H9 (cell line): ENCODE measurements around the gene TRAP1. TPM values are rescaled to one million over a fixed set of nuclear protein-coding genes. Genes with fewer than 3 reads are reported as not detected.

ENCODE experiments used
- DNase-seq: peaks from one replicate; pipeline ENCODE4 v3.0.0-alpha.2; 2017
- H2AFZ ChIP-seq: one replicate; pipeline ENCODE4 v1.6.1; 2013; ENCODE audit warnings: mild to moderate bottlenecking, low read length, control low read depth, moderate library complexity
- H2AK5ac ChIP-seq: 2 replicates; pipeline ENCODE4 v1.6.1; 2013; ENCODE audit warnings: low read length, control low read depth, mixed read lengths; ENCODE audit not compliant: insufficient read length
- H2BK120ac ChIP-seq: one replicate; pipeline ENCODE4 v1.6.1; 2013; ENCODE audit warnings: low read depth, mild to moderate bottlenecking, low read length, control low read depth, inconsistent platforms; ENCODE audit not compliant: poor library complexity, severe bottlenecking
- H2BK12ac ChIP-seq: 2 replicates; pipeline ENCODE4 v1.6.1; 2013; ENCODE audit warnings: low read length, control low read depth, mixed read lengths, low read depth; ENCODE audit not compliant: insufficient read length
- H2BK15ac ChIP-seq: 2 replicates; pipeline ENCODE4 v1.6.1; 2013; ENCODE audit warnings: low read depth, low read length, control low read depth
- H2BK20ac ChIP-seq: one replicate; pipeline ENCODE4 v1.6.1; 2013; ENCODE audit warnings: low read depth, mild to moderate bottlenecking, low read length, control low read depth, inconsistent platforms; ENCODE audit not compliant: poor library complexity, severe bottlenecking
- H2BK5ac ChIP-seq: 2 replicates; pipeline ENCODE4 v1.6.1; 2013; ENCODE audit warnings: low read length, control low read depth, mixed read lengths; ENCODE audit not compliant: insufficient read length
- H3K14ac ChIP-seq: 2 replicates; pipeline ENCODE4 v1.6.1; 2013; ENCODE audit warnings: low read length, control low read depth; ENCODE audit not compliant: insufficient read depth
- H3K18ac ChIP-seq: 2 replicates; pipeline ENCODE4 v1.6.1; 2013; ENCODE audit warnings: low read depth, mild to moderate bottlenecking, mixed read lengths, low read length, control low read depth; ENCODE audit not compliant: insufficient read length
- H3K23ac ChIP-seq: 2 replicates; pipeline ENCODE4 v1.6.1; 2013; ENCODE audit warnings: low read length, control low read depth, mixed read lengths, low read depth; ENCODE audit not compliant: insufficient read length
- H3K23me2 ChIP-seq: 2 replicates; pipeline ENCODE4 v1.6.1; 2013; ENCODE audit warnings: low read depth, mild to moderate bottlenecking, mixed read lengths, low read length, control low read depth; ENCODE audit not compliant: insufficient read length, poor library complexity, severe bottlenecking
- H3K27ac ChIP-seq: 2 replicates; pipeline ENCODE4 v1.5.1; 2013; ENCODE audit warnings: low read length, control low read depth, mixed read lengths, low read depth; ENCODE audit not compliant: insufficient read length
- H3K27me3 ChIP-seq: 2 replicates; pipeline ENCODE4 v1.6.1; 2013; ENCODE audit warnings: low read length, control low read depth, inconsistent platforms; ENCODE audit not compliant: insufficient read depth
- H3K4ac ChIP-seq: 2 replicates; pipeline ENCODE4 v1.6.1; 2013; ENCODE audit warnings: low read depth, mild to moderate bottlenecking, control low read depth, inconsistent platforms, low read length, moderate library complexity
- H3K4me1 ChIP-seq: 2 replicates; pipeline ENCODE4 v1.6.1; 2013; ENCODE audit warnings: low read length, control low read depth, inconsistent platforms; ENCODE audit not compliant: insufficient read depth
- H3K4me2 ChIP-seq: 2 replicates; pipeline ENCODE4 v1.6.1; 2013; ENCODE audit warnings: low read length, control low read depth, mixed read lengths; ENCODE audit not compliant: insufficient read length, insufficient read depth
- H3K56ac ChIP-seq: 2 replicates; pipeline ENCODE4 v1.6.1; 2013; ENCODE audit warnings: low read depth, mild to moderate bottlenecking, mixed read lengths, low read length, control low read depth; ENCODE audit not compliant: insufficient read length
- H3K79me1 ChIP-seq: 2 replicates; pipeline ENCODE4 v1.6.1; 2013; ENCODE audit warnings: low read depth, mild to moderate bottlenecking, moderate library complexity, low read length, control low read depth, inconsistent platforms; ENCODE audit not compliant: insufficient read depth, poor library complexity, severe bottlenecking
- H3K79me2 ChIP-seq: 2 replicates; pipeline ENCODE4 v1.6.1; 2013; ENCODE audit warnings: low read length, control low read depth, inconsistent platforms; ENCODE audit not compliant: insufficient read depth
- H3K9ac ChIP-seq: 2 replicates; pipeline ENCODE4 v1.6.1; 2013; ENCODE audit warnings: low read length, control low read depth, mixed read lengths; ENCODE audit not compliant: insufficient read length; ENCODE audit errors: extremely low read depth
- H3K9me3 ChIP-seq: one replicate; pipeline ENCODE4 v1.6.1; 2013; ENCODE audit warnings: low read depth, low read length, inconsistent platforms; ENCODE audit not compliant: control insufficient read depth
- H3T11ph ChIP-seq: one replicate; pipeline ENCODE4 v1.6.1; 2013; ENCODE audit warnings: mild to moderate bottlenecking, low read length, control low read depth, inconsistent platforms
- H4K20me1 ChIP-seq: one replicate; pipeline ENCODE4 v1.6.1; 2013; ENCODE audit not compliant: control insufficient read depth, insufficient read length, insufficient read depth
- H4K5ac ChIP-seq: 2 replicates; pipeline ENCODE4 v1.6.1; 2013; ENCODE audit warnings: low read depth, mild to moderate bottlenecking, mixed read lengths, low read length, control low read depth; ENCODE audit not compliant: insufficient read length
- H4K8ac ChIP-seq: replicated peaks from 2 replicates; pipeline ENCODE4 v1.6.1; 2013; ENCODE audit warnings: low read length, control low read depth, mixed read lengths, low read depth; ENCODE audit not compliant: insufficient read length
- H4K91ac ChIP-seq: 2 replicates; pipeline ENCODE4 v1.6.1; 2013; ENCODE audit warnings: low read depth, mild to moderate bottlenecking, moderate library complexity, mixed read lengths, low read length, control low read depth; ENCODE audit not compliant: insufficient read length
- H3K27ac Mint-ChIP-seq, 3 experiments: 2 replicates in 2 of 3; 3 replicates in 1 of 3; pipeline ENCODE4 v1.8.0; 2020 to 2021; ENCODE audit warnings: mixed read lengths in 3 of 3, mild to moderate bottlenecking in 1 of 3, moderate library complexity in 1 of 3
- H3K27me3 Mint-ChIP-seq: 2 replicates; pipeline ENCODE4 v1.8.0; 2021; ENCODE audit warnings: low read depth, mild to moderate bottlenecking, moderate library complexity, mixed read lengths
- H3K36me3 Mint-ChIP-seq, 3 experiments: 2 replicates in 2 of 3; 3 replicates in 1 of 3; pipeline ENCODE4 v1.8.0; 2020 to 2021; ENCODE audit warnings: low read depth in 3 of 3, mixed read lengths in 3 of 3; ENCODE audit not compliant: insufficient read depth in 1 of 3
- H3K4me1 Mint-ChIP-seq, 2 experiments: 2 replicates each; pipeline ENCODE4 v1.8.0; 2020; ENCODE audit warnings: mixed read lengths in 2 of 2
- H3K4me3 Mint-ChIP-seq, 2 experiments: 2 replicates in 1 of 2; 3 replicates in 1 of 2; pipeline ENCODE4 v1.8.0; 2020 to 2021; ENCODE audit warnings: mild to moderate bottlenecking in 2 of 2, mixed read lengths in 2 of 2, moderate library complexity in 1 of 2
- H3K9me3 Mint-ChIP-seq, 2 experiments: 2 replicates in 1 of 2; 3 replicates in 1 of 2; pipeline ENCODE4 v1.8.0; 2020; ENCODE audit warnings: mild to moderate bottlenecking in 2 of 2, mixed read lengths in 2 of 2, moderate library complexity in 1 of 2
- WGBS: extraction: QIAGEN DNeasy Blood & Tissue Kit; methylation state at CpG from one replicate; pipeline ENCODE4 v1.1.7; 2013; ENCODE audit warnings: missing lambda C conversion rate, low lambda C conversion rate, mixed read lengths; ENCODE audit not compliant: insufficient read length; ENCODE audit errors: extremely low coverage; 5-methylcytosine and 5-hydroxymethylcytosine counted together
- total RNA-seq: library from RNA; stranded (reverse); gene quantifications from 2 replicates; pipeline ENCODE4 v1.2.1, GENCODE V29; 2021
- TF ChIP-seq, protein P1 (sequence below): fragments of 200-600 bp; sonication (generic); conservative IDR thresholded peaks from 3 replicates; pipeline ENCODE4 v1.8.0; 2021; ENCODE audit warnings: antibody characterized with exemption, mild to moderate bottlenecking

TRAP1 gene
- total RNA-seq, 1 experiment from 2014 or later, result 211 TPM

DNA sequence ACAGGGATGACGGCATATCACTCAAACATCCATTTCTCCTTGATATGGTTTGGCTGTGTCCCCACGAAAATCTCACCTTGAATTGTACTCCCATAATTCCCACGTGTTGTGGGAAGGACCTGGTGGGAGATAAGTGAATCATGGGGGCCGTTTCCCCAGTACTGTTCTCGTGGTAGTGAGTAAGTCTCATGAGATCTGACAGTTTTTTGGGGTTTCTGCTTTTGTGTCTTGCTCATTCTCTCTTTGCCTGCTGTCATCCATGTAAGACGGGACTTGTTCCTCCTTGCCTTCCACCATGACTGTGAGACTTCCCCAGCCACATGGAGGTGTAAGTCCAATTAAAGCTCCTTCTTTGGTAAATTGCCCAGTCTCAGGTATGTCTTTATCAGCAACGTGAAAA is 30.3 kb downstream of the TRAP1 start:
- Histone ChIP-seq H3K4me1 (no peaks in the 10 kb centered on the region), H3K23ac (no peak overlapping the region), H3K14ac (no peak overlapping the region), H3K4me2 (no peak overlapping the region), H2BK5ac (no peak overlapping the region), H2BK15ac (no peak overlapping the region), H3K27me3 (no peaks in the 10 kb centered on the region), H2AK5ac (no peak overlapping the region), H2BK12ac (no peak overlapping the region), H3K18ac (no peak overlapping the region), H3K9ac (no peak overlapping the region), H3K79me2 (no peaks in the 10 kb centered on the region), H3K9me3 (no peaks in the 10 kb centered on the region), H3K23me2 (no peaks in the 10 kb centered on the region), H3K4ac (no peak overlapping the region), H2AFZ (no peak overlapping the region), H4K8ac (no peak overlapping the region), H3K27ac (no peak overlapping the region), H4K5ac (no peak overlapping the region), H4K91ac (no peak overlapping the region), H2BK20ac (no peak overlapping the region), H3K79me1 (no peaks in the 10 kb centered on the region), H2BK120ac (no peak overlapping the region), H3T11ph (no peak overlapping the region), H3K56ac (no peak overlapping the region), H4K20me1 (no peaks in the 10 kb centered on the region)
- H3K4me1 Mint-ChIP-seq, result peaks cover 4 to 5% of the 10 kb centered on the region in 2 experiments; a peak in 3 of 4 replicates
- DNase-seq, result no peak
- TF ChIP-seq, protein P1, sequence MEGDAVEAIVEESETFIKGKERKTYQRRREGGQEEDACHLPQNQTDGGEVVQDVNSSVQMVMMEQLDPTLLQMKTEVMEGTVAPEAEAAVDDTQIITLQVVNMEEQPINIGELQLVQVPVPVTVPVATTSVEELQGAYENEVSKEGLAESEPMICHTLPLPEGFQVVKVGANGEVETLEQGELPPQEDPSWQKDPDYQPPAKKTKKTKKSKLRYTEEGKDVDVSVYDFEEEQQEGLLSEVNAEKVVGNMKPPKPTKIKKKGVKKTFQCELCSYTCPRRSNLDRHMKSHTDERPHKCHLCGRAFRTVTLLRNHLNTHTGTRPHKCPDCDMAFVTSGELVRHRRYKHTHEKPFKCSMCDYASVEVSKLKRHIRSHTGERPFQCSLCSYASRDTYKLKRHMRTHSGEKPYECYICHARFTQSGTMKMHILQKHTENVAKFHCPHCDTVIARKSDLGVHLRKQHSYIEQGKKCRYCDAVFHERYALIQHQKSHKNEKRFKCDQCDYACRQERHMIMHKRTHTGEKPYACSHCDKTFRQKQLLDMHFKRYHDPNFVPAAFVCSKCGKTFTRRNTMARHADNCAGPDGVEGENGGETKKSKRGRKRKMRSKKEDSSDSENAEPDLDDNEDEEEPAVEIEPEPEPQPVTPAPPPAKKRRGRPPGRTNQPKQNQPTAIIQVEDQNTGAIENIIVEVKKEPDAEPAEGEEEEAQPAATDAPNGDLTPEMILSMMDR, result no peak
- no peak overlapping the region; a peak in 1 of 5 replicates for H3K4me3 Mint-ChIP-seq
- H3K27me3 Mint-ChIP-seq, result no peaks in the 10 kb centered on the region
- WGBS, result no CpG with 5 or more reads among the region's 7 CpGs
- peak overlapping the region in 2 of 3 experiments; percentile 2 to 33; a peak in 2 of 7 replicates for H3K27ac Mint-ChIP-seq
- H3K36me3 Mint-ChIP-seq, result peaks cover 35 to 81% (median 64%) of the 10 kb centered on the region in 3 experiments
- H3K9me3 Mint-ChIP-seq, result no peaks in the 10 kb centered on the region
